Measurements from ENCODE around the gene EVL.
"Not testable (repeated sequence)": the region's sequence is repeated elsewhere in the genome, so short reads cannot be mapped to it uniquely, and the experiment has no call there.

Gene EVL

DNA sequence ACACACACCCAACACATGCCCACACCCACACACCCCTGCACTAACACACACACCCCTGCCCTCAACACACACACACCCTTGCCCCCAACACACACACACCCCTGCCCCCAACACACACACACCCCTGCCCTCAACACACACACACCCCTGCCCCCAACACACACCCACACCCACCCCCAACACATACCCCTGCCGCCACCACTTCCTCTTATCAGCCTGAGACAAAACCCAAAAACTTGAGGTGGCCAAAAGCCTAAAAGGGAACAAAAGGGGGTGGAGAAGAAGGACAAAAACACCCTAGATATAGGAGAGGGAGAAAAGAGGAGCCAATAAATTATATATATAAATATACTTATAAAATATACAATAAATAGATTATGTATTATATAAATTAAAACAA, 103.3 kb downstream of the EVL start:
- no peak overlapping the region for H3K27ac Mint-ChIP-seq
- no peaks in the 10 kb centered on the region for H3K36me3 Mint-ChIP-seq (ENCODE audit: low read depth)
- H3K27me3 Mint-ChIP-seq = peaks cover 5% of the 10 kb centered on the region
- H3K4me3 Mint-ChIP-seq = no peak overlapping the region
- H3K9me3 Mint-ChIP-seq = no peaks in the 10 kb centered on the region
- peaks cover 8% of the 10 kb centered on the region for H3K4me1 Mint-ChIP-seq (ENCODE audit: low read depth)

- Mint-ChIP-seq H3K4me1 (ENCODE audit: low read depth) (peaks cover 8% of the 10 kb centered on the region), H3K9me3 (no peaks in the 10 kb centered on the region), H3K27me3 (peaks cover 8% of the 10 kb centered on the region), H3K36me3 (ENCODE audit: low read depth) (no peaks in the 10 kb centered on the region), H3K27ac (no peak overlapping the region), H3K4me3 (no peak overlapping the region)
Measured at GRCh38 chr14:100170880-100171279, 105.7 kb downstream of the EVL start.

DNA sequence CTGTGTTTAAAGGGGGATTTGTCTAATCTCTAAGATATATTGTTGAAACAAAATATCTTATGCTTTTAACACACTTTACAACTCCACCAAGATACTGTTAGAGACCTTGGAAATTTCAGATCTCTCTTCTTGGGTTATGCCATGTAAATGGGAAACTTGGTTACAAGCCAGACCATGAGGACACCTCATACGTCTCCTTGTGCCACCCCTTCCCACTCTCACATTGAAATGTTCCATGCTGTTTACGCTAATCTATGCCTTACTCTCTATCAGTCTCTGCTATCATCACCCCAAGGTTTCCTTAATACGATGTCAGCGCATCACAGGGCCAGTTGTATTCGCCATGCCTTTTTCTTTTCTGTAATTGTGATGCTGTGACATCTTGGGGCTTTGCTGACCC, 107.6 kb downstream of the EVL start:
- H3K9me3 Mint-ChIP-seq = no peaks in the 10 kb centered on the region
- H3K4me1 Mint-ChIP-seq (ENCODE audit: low read depth) = no peaks in the 10 kb centered on the region
- peaks cover 3% of the 10 kb centered on the region for H3K27me3 Mint-ChIP-seq
- H3K27ac Mint-ChIP-seq = no peak overlapping the region
- H3K36me3 Mint-ChIP-seq (ENCODE audit: low read depth) = no peaks in the 10 kb centered on the region
- no peak overlapping the region for H3K4me3 Mint-ChIP-seq

DNA sequence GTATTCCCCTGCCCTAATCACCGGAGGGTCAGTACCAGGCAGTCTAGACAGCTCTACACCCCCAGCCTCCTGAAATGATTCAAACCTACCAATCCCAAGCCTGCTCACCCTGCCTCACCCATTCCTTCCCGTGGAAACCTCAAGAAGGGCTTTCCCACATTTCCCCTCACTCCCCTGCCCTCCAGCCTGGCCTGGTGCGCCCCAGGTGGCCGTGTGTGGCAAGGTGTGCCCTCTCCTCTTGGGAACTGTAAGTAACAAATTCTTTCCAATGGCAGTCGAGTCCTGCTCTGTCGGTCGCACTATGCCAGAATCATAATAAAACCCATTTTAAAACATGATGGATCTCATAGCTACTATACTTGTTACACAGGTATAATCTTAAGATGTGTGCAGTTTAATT, 108.1 kb downstream of the EVL start:
- H3K27ac Mint-ChIP-seq = no peak overlapping the region

GRCh38 chr14:100176811-100177327, 111.6 kb downstream of the EVL start:
- no peaks in the 10 kb centered on the region for H3K9me3 Mint-ChIP-seq
- H3K27ac Mint-ChIP-seq = no peak overlapping the region
- H3K4me1 Mint-ChIP-seq (ENCODE audit: low read depth) = no peaks in the 10 kb centered on the region
- H3K36me3 Mint-ChIP-seq (ENCODE audit: low read depth) = no peaks in the 10 kb centered on the region
- H3K27me3 Mint-ChIP-seq = peaks cover 3% of the 10 kb centered on the region
- no peak overlapping the region for H3K4me3 Mint-ChIP-seq

More for the DNA sequence above, 108.1 kb downstream of the EVL start:
- H3K4me3 Mint-ChIP-seq = no peak overlapping the region
- H3K4me1 Mint-ChIP-seq (ENCODE audit: low read depth) = no peaks in the 10 kb centered on the region
- no peaks in the 10 kb centered on the region for H3K9me3 Mint-ChIP-seq
- H3K27me3 Mint-ChIP-seq = peaks cover 3% of the 10 kb centered on the region
- H3K36me3 Mint-ChIP-seq (ENCODE audit: low read depth) = no peaks in the 10 kb centered on the region

DNA sequence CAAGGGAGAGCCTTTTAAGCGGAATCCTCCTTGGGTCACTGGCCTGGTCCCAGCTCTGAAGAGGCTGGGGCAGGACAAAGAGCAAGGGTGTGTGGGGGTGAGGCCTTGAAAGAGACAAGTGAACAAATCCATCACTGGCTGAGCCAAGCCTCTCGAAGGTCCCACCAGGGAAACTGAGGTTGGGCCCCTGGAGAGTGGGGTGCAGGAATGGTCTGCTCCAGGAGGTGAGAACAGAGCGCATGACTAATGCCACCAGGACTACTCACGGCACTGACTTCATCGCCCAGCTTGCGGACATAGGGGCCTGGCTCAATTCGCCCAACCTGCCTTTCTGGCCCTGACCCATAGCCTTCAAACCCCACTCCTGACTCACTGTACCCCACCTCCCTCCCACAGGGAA, 113.5 kb downstream of the EVL start:
- peaks cover 3% of the 10 kb centered on the region for H3K27me3 Mint-ChIP-seq
- H3K4me3 Mint-ChIP-seq = no peak overlapping the region
- no peak overlapping the region for H3K27ac Mint-ChIP-seq
- no peaks in the 10 kb centered on the region for H3K36me3 Mint-ChIP-seq (ENCODE audit: low read depth)
- no peaks in the 10 kb centered on the region for H3K4me1 Mint-ChIP-seq (ENCODE audit: low read depth)
- no peaks in the 10 kb centered on the region for H3K9me3 Mint-ChIP-seq

DNA sequence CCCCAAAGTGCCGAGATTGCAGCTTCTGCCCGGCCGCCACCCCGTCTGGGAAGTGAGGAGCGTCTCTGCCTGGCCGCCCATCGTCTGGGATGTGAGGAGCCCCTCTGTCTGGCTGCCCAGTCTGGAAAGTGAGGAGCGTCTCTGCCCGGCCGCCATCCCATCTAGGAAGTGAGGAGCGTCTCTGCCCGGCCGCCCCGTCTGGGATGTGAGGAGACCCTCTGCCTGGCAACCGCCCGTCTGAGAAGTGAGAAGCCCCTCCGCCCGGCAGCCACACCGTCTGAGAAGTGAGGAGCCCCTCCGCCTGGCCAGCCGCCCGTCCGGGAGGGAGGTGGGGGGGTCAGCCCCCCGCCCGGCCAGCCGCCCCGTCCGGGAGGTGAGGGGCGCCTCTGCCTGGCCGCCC, 115.4 kb downstream of the EVL start:
- H3K4me3 Mint-ChIP-seq; H3K36me3 Mint-ChIP-seq (ENCODE audit: low read depth); H3K27me3 Mint-ChIP-seq; H3K27ac Mint-ChIP-seq; H3K4me1 Mint-ChIP-seq (ENCODE audit: low read depth); H3K9me3 Mint-ChIP-seq: not testable (repeated sequence)

DNA sequence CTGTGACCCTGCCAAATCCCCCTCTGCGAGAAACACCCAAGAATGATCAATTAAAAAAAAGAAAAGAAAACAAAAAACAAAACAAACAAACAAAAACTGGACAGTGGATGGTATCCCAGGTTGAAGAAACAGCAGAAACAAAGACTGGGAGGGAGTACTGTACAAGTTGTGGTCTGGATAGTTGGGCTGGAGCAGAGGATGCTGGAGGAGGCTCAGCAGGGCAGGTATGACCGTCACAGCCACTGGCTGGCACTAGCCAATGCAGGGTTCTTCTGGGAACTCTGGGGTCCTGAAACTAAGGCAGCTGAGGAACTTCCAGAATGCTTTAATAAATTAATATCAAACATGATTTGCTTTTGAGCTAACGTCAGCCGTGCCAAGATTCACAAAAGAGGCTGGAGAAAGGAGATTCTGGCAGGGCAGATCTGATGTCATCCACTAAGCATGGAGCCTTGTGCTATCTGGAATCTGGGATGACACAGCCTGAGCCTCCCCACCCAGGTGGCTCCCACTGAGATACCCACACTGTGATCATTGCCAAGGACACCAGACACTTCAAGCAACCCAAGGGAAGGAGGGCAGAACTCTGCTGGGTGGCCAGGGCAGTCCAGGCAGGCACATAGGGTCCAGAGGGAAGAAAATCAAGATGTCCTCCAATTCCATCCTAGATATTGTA, 116.8 kb downstream of the EVL start:
- H3K9me3 Mint-ChIP-seq; H3K4me1 Mint-ChIP-seq (ENCODE audit: low read depth); H3K27ac Mint-ChIP-seq: not testable (repeated sequence)

DNA sequence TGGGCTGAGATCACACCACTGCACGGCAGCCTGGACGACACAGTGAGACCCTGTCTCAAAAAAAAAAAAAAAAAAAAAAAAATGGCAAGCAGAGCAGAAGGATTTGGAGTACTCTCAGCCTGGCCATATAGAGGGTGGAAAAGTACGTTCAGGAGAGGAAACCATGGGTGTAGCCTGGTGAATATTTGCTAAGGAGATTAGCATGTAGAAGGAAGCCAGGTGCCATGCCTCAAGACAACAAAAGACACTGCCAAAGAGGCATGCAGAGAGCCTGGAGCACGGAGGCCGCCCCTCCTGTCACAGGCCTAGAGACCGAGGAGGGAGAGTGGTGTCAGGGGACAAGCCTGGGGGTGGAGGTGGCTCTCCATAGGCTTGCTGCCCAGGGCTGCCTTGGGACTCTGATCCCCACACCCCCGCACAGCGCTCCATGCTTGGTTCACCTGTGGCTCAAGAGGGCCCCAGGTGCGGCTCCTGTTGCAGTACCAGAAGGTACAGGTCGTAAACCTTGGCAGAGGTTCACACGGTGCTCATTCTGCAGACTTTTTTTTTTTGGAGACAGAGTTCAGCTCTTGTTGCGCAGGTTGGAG, 122.1 kb downstream of the EVL start:
- H3K4me3 Mint-ChIP-seq = no peak overlapping the region
- H3K36me3 Mint-ChIP-seq (ENCODE audit: low read depth) = no peaks in the 10 kb centered on the region
- H3K27ac Mint-ChIP-seq = no peak overlapping the region

More for the DNA sequence above, 116.8 kb downstream of the EVL start:
- not testable (repeated sequence) for H3K27me3 Mint-ChIP-seq; H3K36me3 Mint-ChIP-seq (ENCODE audit: low read depth); H3K4me3 Mint-ChIP-seq

DNA sequence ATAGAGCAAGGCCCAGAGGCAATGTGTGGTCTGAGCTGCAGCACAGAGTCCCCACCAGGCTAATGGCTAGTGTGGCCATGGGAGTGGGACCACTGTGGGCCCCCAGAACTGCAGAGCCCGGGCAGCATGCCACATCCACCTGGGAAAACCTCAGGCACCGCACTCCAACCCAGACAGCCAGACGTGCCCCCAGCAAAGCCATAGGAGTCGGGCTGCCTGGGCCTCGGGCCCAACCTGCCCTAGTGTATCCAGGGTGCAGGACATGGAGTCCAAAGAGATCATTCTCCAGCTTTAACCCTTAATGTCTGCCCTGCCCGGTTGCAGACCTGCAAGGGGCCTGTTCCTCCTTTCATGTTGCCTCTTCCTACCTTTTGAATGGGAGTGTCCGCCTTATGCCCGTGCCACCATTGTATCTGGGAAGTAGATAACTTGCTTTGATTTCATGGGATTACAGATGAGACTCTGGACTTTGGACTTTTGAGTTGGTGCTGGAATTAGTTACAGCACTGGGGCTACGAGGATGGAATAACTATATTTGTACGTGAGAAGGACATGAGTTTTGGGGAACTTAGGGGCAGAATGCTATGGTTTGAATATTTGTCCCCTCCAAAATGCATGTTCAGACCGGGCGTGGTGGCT, 123.3 kb downstream of the EVL start:
- H3K27ac Mint-ChIP-seq = no peak overlapping the region
- H3K4me1 Mint-ChIP-seq (ENCODE audit: low read depth) = peaks cover 11% of the 10 kb centered on the region
- no peaks in the 10 kb centered on the region for H3K9me3 Mint-ChIP-seq
- H3K4me3 Mint-ChIP-seq = no peak overlapping the region
- no peaks in the 10 kb centered on the region for H3K27me3 Mint-ChIP-seq
- no peaks in the 10 kb centered on the region for H3K36me3 Mint-ChIP-seq (ENCODE audit: low read depth)

More for the DNA sequence above, 122.1 kb downstream of the EVL start:
- H3K4me1 Mint-ChIP-seq (ENCODE audit: low read depth) = peaks cover 3% of the 10 kb centered on the region
- no peaks in the 10 kb centered on the region for H3K27me3 Mint-ChIP-seq
- H3K9me3 Mint-ChIP-seq = no peaks in the 10 kb centered on the region

DNA sequence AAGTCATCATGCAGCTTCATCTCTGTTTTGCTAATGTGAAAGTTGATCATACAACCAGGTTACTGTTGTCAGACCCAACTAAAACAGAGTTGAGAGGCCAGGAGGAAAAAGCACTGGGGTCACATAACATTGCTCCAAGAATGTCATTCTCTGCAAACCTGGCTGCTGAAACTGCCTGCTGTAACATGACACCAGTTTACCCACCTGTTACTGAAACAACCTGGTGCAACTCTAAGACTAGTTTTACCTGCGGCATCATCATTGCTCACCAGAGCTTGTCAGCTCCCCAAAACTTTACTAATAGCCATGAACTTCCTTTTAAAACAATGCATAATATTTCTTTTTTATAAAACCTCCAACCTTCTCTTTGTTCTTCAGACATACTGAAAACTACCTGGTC, 124.9 kb downstream of the EVL start:
- no peaks in the 10 kb centered on the region for H3K36me3 Mint-ChIP-seq (ENCODE audit: low read depth)
- H3K9me3 Mint-ChIP-seq = no peaks in the 10 kb centered on the region
- H3K4me1 Mint-ChIP-seq (ENCODE audit: low read depth) = peaks cover 16% of the 10 kb centered on the region
- H3K4me3 Mint-ChIP-seq = no peak overlapping the region
- H3K27ac Mint-ChIP-seq = no peak overlapping the region
- H3K27me3 Mint-ChIP-seq = no peaks in the 10 kb centered on the region

DNA sequence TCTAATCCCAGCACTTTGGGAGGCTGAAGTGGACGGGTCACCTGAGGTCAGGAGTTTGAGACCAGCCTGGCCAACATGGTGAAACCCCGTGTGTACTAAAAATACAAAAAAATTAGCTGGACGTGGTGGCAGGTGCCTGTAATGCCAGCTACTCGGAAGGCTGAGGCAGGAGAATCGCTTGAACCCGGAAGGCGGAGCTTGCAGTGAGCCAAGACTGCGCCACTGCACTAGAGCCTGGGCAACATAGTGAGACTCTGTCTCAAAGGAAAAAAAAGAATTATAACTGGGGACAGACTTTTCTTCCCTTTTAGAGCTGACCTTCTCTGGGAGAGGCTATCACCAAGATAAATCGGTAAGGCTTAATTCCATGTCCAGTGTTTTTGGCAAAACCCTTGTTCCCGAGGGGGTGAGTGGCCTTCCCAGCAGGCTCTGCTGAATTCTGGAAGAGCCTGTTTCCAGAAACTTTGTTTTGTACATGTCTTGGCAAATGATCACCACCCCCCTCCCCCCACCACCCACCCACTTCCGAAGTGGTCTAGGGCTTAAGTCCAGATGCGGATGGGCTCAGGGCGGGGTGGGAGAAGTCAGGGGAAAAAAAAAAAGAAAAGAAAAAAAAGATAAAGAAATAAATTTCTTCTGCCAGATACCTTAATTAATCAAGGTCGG, 126.5 kb downstream of the EVL start:
- Mint-ChIP-seq H3K4me1 (ENCODE audit: low read depth) (peaks cover 16% of the 10 kb centered on the region), H3K36me3 (ENCODE audit: low read depth) (no peaks in the 10 kb centered on the region), H3K27ac (peak overlapping the region; percentile 86), H3K27me3 (no peaks in the 10 kb centered on the region), H3K9me3 (no peaks in the 10 kb centered on the region), H3K4me3 (peak overlapping the region; percentile 68)

DNA sequence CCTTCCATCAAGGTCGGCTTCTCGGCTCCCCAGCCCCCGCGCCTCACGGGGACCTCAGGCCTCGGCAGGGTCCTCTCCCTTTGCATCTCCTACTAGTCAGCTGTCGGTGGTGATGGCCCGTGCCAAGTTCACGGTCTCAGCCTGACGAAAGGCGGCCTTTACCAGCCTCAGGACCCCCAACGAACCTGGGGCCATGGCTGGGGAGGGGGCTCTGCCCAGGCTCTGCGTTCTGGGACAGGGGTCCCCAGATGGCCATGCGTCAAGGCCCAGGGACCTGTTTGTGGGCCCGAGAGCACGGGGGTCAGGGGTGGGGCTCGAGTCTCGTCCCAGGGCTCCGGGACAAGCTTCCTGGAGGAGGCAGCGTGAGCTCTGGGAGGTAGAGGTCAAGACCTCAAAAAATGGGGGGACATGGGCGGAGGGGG, 127.0 kb downstream of the EVL start:
- Mint-ChIP-seq H3K36me3 (ENCODE audit: low read depth) (no peaks in the 10 kb centered on the region), H3K4me3 (peak overlapping the region; percentile 68), H3K4me1 (ENCODE audit: low read depth) (peaks cover 16% of the 10 kb centered on the region), H3K27me3 (no peaks in the 10 kb centered on the region), H3K27ac (peak overlapping the region; percentile 86), H3K9me3 (no peaks in the 10 kb centered on the region)

DNA sequence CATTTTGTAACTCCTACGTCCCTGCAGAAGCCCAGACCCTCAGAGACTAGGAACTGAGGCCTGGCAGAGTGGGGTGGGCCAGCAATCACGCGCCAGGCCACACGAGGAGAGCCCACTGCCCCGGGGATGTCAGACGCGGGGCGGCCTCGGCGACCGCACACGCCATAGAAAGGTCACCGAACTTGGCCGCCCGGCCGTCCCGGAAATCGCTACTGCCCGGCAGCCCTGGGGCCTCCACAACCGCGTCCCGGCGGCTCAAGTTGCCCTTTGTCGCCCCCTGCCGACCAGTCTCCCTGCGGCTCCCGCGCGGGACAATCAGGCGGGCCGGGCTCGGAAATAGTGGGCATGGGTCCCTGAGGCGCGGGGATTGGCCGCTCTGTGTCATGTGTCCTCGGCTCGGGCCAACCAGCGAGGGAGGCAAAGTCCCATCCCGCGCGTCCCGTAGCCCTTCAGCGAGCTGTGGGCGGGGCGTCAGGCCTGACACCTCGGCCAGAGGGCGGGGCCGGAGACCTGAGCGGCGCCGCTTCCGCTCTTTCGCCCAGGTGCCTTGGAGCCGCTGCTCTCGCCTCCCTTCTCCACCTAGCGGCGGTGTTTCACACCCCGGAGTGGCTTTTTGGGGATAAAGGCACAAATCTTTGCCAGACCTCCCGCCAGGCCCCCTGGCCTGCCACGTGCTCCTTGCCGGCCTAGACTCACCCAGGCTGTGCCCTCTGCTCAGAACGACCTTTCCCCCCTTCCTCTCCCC, 127.6 kb downstream of the EVL start:
- Mint-ChIP-seq H3K27me3 (no peaks in the 10 kb centered on the region), H3K36me3 (ENCODE audit: low read depth) (no peaks in the 10 kb centered on the region), H3K9me3 (no peaks in the 10 kb centered on the region), H3K27ac (peak overlapping the region; percentile 91), H3K4me3 (peak overlapping the region; percentile 68), H3K4me1 (ENCODE audit: low read depth) (peaks cover 16% of the 10 kb centered on the region)

Measured in stimulated activated naive CD8-positive, alpha-beta T cell treated with anti-CD3 and anti-CD28 coated beads, Interleukin-15, Interleukin-2, amounts not matched to agents 100 ng/mL and 50 ng/mL, for 24 hours (primary cell).